HCEC 1CT (cell line): ENCODE measurements around the gene SAT2.
"Not testable (repeated sequence)": the region's sequence is repeated elsewhere in the genome, so short reads cannot be mapped to it uniquely, and the experiment has no call there.

Experiments used
- DNase-seq: peaks from one replicate; pipeline ENCODE4 v3.0.0-alpha.2; 2017

Gene SAT2

GRCh38 chr17:7627250-7628121 lies at the start of gene SAT2:
TSS of gene SAT2 (minus strand) at chr17:7627821. CDS start at chr17:7627635, 186 bp downstream.
- peak; percentile 88 for DNase-seq

- DNase-seq: no peak
These were observed 48.9 kb upstream of the SAT2 start for GRCh38 chr17:7676533-7676932.

GRCh38 chr17:7674934-7675333 lies 47.3 kb upstream of the SAT2 start:
- DNase-seq: no peak

- no peak for DNase-seq
These were observed 45.6 kb upstream of the SAT2 start for GRCh38 chr17:7673239-7673638.

- DNase-seq: no peak
These were observed 40.9 kb upstream of the SAT2 start for GRCh38 chr17:7668482-7668881.

- DNase-seq: no peak
These were observed 40.2 kb upstream of the SAT2 start for GRCh38 chr17:7667656-7668406.

GRCh38 chr17:7656958-7657609 lies 29.5 kb upstream of the SAT2 start:
- no peak for DNase-seq

- DNase-seq: no peak
These were observed 27.9 kb upstream of the SAT2 start for GRCh38 chr17:7655541-7655840.

- DNase-seq: no peak
These were observed 27.4 kb upstream of the SAT2 start for GRCh38 chr17:7654832-7655540.

- DNase-seq: no peak
These were observed 25.1 kb upstream of the SAT2 start for GRCh38 chr17:7652388-7653356.

GRCh38 chr17:7651665-7652387 lies 24.2 kb upstream of the SAT2 start:
- no peak for DNase-seq

GRCh38 chr17:7651097-7651664 lies 23.6 kb upstream of the SAT2 start:
- DNase-seq: no peak

- DNase-seq: no peak
These were observed 23.0 kb upstream of the SAT2 start, which contains the start of gene ATP1B2 for GRCh38 chr17:7650509-7651096. TSS of gene ATP1B2 (plus strand) at chr17:7650926. CDS start at chr17:7651519, 593 bp downstream.

- DNase-seq: no peak
These were observed 19.4 kb upstream of the SAT2 start for GRCh38 chr17:7647018-7647417.

GRCh38 chr17:7646457-7646856 lies 18.8 kb upstream of the SAT2 start:
- DNase-seq: no peak

GRCh38 chr17:7644775-7645174 lies 17.2 kb upstream of the SAT2 start:
- no peak for DNase-seq

GRCh38 chr17:7641635-7642034 lies 14.0 kb upstream of the SAT2 start:
- not testable (repeated sequence) for DNase-seq

GRCh38 chr17:7640783-7641182 lies 13.2 kb upstream of the SAT2 start:
- no peak for DNase-seq

- no peak for DNase-seq
These were observed 8.5 kb upstream of the SAT2 start for GRCh38 chr17:7636163-7636562.

- DNase-seq: peak; percentile 11
These were observed 6.8 kb upstream of the SAT2 start for GRCh38 chr17:7634384-7634783.
